ENCODE measurements around the gene ACTR2.
A peak's percentile ranks its signal among the peaks of the same experiment; 100 is the strongest.

Gene ACTR2

GRCh38 chr2:65294136-65294535 lies 66.5 kb downstream of the ACTR2 start:
- no peak for DNase-seq (ENCODE audit: low read depth in 2 of 2)
- no peak for TF ChIP-seq CTCF (IDR thresholded peaks at IDR 0.05; ENCODE audit: low read depth, low read length)
- H3K4me3 ChIP-seq (replicated peaks in 1 of 2; ENCODE audit: low read depth in 2 of 2, low read length in 2 of 2) = no peak overlapping the region

- no peak for DNase-seq (ENCODE audit: low read depth in 2 of 2)
- H3K4me3 ChIP-seq (replicated peaks in 1 of 2; ENCODE audit: low read depth in 2 of 2, low read length in 2 of 2) = no peak overlapping the region
- no peak for TF ChIP-seq CTCF (IDR thresholded peaks at IDR 0.05; ENCODE audit: low read depth, low read length)
Measured at GRCh38 chr2:65294701-65295100, 67.1 kb downstream of the ACTR2 start.

GRCh38 chr2:65296971-65297370 lies 69.3 kb downstream of the ACTR2 start:
- DNase-seq (ENCODE audit: low read depth in 2 of 2) = no peak
- no peak overlapping the region for H3K4me3 ChIP-seq (replicated peaks in 1 of 2; ENCODE audit: low read depth in 2 of 2, low read length in 2 of 2)
- no peak for TF ChIP-seq CTCF (IDR thresholded peaks at IDR 0.05; ENCODE audit: low read depth, low read length)

- DNase-seq (ENCODE audit: low read depth in 2 of 2) = no peak
- no peak overlapping the region for H3K4me3 ChIP-seq (replicated peaks in 1 of 2; ENCODE audit: low read depth in 2 of 2, low read length in 2 of 2)
- TF ChIP-seq CTCF (IDR thresholded peaks at IDR 0.05; ENCODE audit: low read depth, low read length) = no peak
Measured at GRCh38 chr2:65297544-65297943, 69.9 kb downstream of the ACTR2 start.

GRCh38 chr2:65298089-65298488 lies 70.5 kb downstream of the ACTR2 start:
- no peak overlapping the region for H3K4me3 ChIP-seq (replicated peaks in 1 of 2; ENCODE audit: low read depth in 2 of 2, low read length in 2 of 2)
- TF ChIP-seq CTCF (IDR thresholded peaks at IDR 0.05; ENCODE audit: low read depth, low read length) = no peak
- no peak for DNase-seq (ENCODE audit: low read depth in 2 of 2)

GRCh38 chr2:65299246-65299645 lies 71.6 kb downstream of the ACTR2 start:
- DNase-seq (ENCODE audit: low read depth in 2 of 2) = peak in 1 of 2 donors; percentile 84
- H3K4me3 ChIP-seq (replicated peaks in 1 of 2; ENCODE audit: low read depth in 2 of 2, low read length in 2 of 2) = no peak overlapping the region
- TF ChIP-seq CTCF (IDR thresholded peaks at IDR 0.05; ENCODE audit: low read depth, low read length) = no peak

- TF ChIP-seq CTCF (IDR thresholded peaks at IDR 0.05; ENCODE audit: low read depth, low read length) = no peak
- peak; percentile 62 to 89 for DNase-seq (ENCODE audit: low read depth in 2 of 2)
- no peak overlapping the region for H3K4me3 ChIP-seq (replicated peaks in 1 of 2; ENCODE audit: low read depth in 2 of 2, low read length in 2 of 2)
Measured at GRCh38 chr2:65300134-65300760, 72.6 kb downstream of the ACTR2 start.
